SK-N-SH (cell line): Measurements from ENCODE around the gene GPNMB.

ENCODE experiments used
- PBX3 ChIP-seq: IDR thresholded peaks from 2 replicates; pipeline ENCODE4; 2012
- SMC3 ChIP-seq: IDR thresholded peaks from 2 replicates; pipeline ENCODE4 v1.6.1; 2012; ENCODE audit warnings: low read depth, low read length, improper control_type of control experiment
- TEAD4 ChIP-seq: IDR thresholded peaks from 2 replicates; pipeline ENCODE4 v1.4.0; 2012; ENCODE audit warnings: mild to moderate bottlenecking, borderline replicate concordance; ENCODE audit not compliant: insufficient read depth
- TF ChIP-seq, protein P1 (sequence below): fragments of 200-600 bp; sonication (generic); IDR thresholded peaks from 2 replicates; pipeline ENCODE4 v1.6.1; 2017; ENCODE audit warnings: antibody characterized with exemption, mild to moderate bottlenecking, moderate library complexity
- TF ChIP-seq, protein P2 (sequence below): IDR thresholded peaks from 2 replicates; pipeline ENCODE4 v1.4.0; 2012; ENCODE audit warnings: low read depth

GRCh38 chr7:23214938-23215337 lies 31.6 kb upstream of the GPNMB start:
- TF ChIP-seq, protein P1, sequence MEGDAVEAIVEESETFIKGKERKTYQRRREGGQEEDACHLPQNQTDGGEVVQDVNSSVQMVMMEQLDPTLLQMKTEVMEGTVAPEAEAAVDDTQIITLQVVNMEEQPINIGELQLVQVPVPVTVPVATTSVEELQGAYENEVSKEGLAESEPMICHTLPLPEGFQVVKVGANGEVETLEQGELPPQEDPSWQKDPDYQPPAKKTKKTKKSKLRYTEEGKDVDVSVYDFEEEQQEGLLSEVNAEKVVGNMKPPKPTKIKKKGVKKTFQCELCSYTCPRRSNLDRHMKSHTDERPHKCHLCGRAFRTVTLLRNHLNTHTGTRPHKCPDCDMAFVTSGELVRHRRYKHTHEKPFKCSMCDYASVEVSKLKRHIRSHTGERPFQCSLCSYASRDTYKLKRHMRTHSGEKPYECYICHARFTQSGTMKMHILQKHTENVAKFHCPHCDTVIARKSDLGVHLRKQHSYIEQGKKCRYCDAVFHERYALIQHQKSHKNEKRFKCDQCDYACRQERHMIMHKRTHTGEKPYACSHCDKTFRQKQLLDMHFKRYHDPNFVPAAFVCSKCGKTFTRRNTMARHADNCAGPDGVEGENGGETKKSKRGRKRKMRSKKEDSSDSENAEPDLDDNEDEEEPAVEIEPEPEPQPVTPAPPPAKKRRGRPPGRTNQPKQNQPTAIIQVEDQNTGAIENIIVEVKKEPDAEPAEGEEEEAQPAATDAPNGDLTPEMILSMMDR, result no peak
- TF ChIP-seq, protein P2, sequence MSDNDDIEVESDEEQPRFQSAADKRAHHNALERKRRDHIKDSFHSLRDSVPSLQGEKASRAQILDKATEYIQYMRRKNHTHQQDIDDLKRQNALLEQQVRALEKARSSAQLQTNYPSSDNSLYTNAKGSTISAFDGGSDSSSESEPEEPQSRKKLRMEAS, result no peak
- TF ChIP-seq SMC3 (no peak), PBX3 (no peak), TEAD4 (no peak)
